HG03039 (cell line): ENCODE measurements around the gene FBXO31.
"Not testable (repeated sequence)": the region's sequence is repeated elsewhere in the genome, so short reads cannot be mapped to it uniquely, and the experiment has no call there.

Source experiments
- ATAC-seq: cut with Tn5 transposase; IDR thresholded peaks from one replicate; pipeline ENCODE4 v1.9.1; 2021; ENCODE audit warnings: mild to moderate bottlenecking, moderate library complexity; ENCODE audit not compliant: unreplicated experiment

The FBXO31 gene

DNA sequence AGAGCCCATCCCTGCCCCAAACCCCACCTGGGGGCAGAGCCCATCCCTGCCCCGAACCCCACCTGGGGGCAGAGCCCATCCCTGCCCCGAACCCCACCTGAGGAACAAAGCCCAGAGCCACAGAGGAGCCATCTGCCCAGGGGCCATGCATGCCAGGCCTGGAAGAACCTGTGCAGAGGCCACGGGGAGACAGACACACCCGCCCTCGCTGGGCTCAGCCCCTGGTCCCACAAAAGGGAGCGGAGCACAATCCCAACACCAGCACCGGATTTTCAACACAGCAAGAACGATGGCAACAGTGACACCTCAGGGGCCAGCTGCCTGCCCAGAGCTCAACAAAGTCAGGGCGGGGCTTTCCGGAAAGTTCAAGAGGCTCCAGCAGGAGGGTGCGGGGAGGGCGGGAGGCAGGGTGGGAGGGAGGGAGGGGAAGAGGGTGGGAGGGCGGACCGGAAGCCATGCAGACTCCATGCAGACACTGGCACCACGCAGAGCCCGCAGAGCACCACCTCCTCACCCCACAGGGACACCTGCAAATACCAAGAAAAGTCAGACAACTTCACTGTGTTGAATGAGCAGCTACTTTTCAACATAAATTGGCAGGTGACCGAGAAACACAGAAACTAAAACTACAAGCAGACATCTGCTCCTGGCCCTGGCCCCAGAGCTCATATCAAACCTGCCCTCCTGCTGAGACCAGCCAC lies 38.5 kb downstream of the FBXO31 start:
- no peak for ATAC-seq

DNA sequence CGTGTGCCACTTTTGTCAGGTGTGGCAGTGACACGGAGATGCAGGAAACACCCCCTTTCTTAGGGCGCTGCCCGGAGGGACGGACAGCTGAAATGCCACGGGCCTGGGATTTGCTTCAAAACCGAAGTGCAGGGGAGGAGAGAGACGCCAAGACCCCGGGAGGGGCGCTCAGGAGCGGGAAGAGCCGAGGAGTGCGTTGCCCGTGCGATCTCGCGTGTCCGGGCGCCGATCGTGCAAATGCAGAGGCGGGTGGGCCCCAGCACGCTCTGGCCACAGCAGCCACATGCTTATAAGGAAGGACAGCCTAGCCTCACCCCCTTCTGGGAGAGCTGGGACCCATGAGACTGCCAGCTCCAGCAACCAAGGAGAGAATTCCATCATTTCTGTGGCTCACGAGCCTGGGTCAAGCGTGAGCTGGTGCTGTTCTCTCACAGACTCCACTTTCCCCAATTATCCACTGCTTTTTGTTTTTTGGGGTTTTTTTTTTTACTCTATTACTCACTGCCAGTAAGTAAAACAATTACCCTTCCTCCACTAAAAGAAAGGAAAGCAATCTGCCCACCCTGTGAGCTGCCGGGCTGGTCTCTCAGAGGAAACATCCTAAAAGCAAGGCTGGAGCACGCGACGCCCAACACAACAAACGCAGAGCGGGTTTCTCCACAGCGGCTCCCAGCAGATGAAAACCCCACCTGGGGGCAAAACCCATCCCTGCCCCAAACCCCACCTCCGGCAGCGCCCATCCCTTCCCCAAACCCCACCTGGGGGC lies 39.2 kb downstream of the FBXO31 start:
- no peak for ATAC-seq

DNA sequence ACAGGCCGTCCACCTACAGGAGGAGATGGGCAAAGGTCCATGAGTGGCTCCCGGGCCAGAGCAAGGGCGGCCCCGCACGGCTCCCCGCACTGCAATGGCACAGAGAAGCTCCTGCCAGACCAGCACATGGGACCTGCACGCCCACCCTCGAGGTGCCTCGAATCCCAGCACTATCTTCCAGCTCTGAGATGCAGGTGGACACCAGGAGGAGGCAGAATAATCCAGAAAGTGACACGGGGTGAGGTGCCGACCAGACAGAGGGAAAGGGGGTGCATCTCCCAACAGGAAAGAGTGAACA lies 39.9 kb downstream of the FBXO31 start:
- ATAC-seq, result no peak

DNA sequence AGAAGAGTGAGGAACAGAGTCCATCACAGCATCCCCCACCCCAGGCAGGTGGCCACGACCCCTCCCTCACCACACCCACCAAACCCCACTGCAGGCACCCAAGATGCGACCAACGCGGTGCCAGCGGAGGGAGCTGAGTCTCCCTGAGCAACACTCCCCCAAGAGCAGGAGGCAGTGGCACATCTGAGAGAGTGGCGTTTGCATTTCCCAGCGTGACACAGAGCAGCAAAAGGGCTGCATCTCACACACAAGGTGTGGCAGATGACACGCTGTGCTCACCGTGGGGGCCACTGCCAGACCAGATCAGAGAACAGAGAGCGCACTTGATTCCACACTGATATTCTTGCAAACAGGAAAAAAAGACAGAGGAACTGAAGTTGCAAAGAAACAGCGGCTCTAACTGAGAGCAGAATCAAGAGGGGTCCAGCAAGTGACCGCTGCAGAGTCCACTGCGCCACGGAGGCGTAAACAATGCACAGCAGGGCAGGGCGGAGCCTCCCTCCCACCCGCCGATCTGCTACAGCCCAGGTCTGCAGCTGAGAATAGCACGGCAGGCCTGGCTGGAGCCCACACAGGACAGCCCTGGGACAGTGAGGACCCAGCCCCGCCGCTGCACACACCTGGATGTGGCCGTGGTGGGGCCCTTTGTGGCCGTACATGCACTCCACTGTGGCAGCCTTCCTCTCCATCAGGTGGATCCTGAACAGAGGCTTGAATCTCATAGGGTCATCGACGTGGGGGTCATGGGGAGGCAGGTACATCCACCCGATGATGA lies 40.4 kb downstream of the FBXO31 start:
- no peak for ATAC-seq

DNA sequence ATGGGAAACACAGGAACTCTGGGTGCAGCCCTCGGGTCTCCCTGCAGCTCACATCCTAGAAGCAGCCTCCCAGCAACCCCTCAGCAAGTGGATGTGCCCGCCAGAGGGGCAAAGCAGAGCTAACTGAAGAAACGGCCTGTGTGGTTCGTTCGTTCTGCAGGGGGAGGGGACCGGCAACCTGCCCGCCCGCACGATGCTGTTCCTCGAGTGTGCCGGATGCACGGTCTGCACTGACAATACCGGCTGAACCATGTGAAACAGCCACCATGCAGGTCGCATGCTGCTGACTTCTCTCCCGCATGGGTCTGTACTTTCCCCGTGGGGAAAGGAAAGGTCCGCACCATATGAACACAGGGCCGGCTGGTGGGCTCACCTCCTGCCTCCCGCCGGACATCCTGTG lies 41.1 kb downstream of the FBXO31 start:
- no peak for ATAC-seq

DNA sequence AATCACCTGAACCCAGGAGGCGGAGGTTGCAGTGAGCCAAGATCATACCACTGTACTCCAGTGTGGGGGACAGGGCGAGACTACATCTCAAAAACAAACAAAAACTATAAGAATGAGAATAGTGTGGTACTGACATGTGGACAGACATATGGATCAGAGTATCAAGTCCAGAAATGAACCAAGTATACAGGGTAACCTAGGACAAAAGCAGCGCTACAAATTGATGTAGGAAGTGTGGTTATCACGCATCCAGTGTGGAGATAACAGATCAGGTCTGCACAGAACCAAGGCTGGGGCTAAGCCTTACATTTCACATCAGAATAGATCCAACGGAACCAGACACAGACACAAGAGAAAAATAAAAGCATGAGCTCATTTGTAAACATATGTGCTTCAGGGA lies 43.4 kb downstream of the FBXO31 start:
- no peak for ATAC-seq

DNA sequence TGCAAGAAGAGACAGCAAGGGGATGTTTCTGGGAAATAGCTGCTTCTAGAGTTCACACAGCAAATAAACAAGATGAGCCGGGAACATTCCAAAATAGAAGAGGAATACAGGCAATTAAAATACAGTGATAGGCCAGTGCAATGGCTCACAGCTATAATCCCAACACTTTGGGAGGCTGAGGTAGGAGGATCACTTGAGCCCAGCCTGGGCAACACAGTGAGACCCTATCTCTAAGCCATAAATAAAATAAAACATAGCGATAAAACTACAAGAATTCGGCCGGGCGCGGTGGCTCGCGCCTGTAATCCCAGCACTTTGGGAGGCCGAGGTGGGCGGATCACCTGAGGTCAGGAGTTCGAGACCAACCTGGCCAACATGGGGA lies 43.9 kb downstream of the FBXO31 start:
- not testable (repeated sequence) for ATAC-seq

DNA sequence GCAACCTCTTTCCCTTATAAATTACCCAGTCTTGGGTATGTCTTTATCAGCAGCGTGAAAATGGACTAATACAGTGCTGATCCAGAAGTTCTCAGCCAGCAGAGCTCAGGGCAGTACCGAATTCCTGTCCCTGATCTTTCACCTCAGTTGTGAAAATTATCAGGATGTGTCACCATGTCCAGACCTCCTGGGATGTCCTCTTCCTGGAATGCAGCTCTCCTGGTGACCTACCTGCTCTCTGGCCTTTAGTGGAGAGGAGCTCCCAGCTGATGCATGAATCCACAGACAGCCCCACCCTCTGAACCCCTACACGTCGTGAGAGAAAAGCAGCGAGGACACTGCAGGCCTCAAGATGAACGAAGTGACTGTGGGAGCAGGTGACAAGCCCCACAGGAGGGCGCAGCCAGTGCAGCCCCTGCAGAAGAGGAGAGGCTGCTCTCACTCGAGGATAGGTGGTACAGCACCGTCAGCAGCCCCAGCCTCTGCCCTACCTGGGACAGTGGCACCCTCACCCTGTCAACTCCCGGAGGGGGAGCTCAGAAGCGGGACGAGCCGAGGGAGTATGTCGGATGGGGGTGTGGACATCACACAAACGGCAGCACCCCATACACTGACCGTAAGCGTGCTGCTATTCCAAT lies 44.4 kb downstream of the FBXO31 start:
- ATAC-seq, result no peak

DNA sequence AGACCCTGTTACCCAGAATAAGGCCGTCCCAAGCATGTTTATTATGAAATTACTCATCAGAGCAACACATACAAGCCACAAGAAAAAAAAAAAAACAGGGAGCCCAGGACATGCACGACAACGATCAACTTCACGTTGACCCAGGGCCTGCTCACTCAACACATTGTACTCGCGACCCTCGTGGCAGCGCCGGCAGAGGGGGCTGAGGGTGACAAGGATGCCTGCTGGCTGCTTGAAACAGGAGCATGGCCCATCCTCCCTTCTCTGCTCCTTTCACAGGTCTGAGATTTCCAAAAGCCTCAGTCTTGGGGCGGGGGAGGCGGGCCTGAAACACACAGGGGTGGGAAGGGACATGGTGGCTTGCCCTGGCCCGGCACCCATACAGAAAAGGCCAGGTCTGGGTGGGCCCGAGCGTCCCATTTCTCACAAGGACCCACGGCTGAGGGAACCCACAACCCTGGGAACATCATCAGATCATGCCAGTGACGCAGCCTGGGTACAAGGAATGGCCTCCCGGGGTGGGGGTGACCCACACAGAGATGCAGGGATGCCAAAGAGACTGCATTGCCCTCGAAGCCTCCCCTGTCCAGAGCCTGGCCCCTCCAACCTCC lies 45.3 kb downstream of the FBXO31 start:
- no peak for ATAC-seq

DNA sequence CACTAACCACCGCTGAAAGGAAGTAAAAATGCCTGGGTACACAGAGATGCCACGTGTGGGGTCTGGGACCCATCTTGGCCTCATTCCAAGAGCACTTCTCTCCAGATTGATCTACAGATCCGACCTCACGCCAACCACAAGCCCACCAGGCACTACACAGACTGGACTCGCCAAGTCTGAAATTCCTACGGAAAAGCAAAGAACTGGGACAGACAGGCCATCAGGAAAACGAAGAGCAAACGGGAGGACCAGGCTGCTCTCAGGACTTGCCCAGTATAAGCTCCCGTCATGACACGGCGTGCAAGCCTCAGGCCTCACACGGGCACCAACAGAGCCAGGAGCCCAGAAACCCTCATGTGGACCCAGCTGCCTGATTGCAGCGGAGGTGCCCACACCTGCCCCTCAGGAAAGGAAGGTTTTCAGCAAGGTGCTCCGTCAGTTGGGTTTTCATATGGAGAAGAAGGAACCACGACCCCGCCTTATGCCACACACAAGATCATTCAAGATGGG lies 46.3 kb downstream of the FBXO31 start:
- ATAC-seq, result no peak

DNA sequence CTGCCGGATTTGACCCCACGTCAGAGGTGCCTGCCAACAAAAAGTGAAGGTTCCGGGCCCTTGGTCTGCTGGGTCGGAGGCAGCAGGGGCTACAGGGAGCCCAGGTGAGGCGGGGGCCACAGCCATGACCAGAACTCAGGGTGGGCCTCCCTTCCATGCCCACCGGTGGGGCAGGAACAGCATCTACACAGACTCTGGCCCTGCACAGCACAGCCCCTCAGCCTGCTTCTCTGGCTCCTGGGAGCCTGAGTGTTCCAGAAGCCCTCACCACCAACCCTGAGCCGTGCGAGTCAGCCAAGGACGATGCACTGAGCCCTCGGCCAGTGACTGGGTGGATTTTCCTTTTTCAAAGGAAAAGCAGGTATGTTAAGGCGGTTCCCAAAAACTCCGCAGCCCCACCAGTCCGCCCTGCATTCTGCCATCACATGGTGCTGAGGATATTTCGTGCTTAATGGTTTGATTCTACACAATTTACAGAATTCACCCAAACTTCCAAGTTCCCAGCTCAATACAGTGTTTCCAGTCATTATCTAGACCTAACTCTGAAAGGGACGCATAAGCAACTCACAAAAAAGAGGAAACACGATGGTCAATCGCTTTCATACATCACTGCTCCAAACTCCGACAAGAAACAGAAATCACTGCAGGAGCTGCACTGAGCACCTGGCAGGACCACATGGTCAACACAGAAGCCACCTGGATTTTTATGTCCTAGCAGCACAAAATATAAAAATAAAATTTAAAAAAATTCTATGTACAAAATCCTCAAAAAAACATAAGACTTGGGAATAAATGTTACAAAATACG lies 46.9 kb downstream of the FBXO31 start:
- ATAC-seq, result no peak

DNA sequence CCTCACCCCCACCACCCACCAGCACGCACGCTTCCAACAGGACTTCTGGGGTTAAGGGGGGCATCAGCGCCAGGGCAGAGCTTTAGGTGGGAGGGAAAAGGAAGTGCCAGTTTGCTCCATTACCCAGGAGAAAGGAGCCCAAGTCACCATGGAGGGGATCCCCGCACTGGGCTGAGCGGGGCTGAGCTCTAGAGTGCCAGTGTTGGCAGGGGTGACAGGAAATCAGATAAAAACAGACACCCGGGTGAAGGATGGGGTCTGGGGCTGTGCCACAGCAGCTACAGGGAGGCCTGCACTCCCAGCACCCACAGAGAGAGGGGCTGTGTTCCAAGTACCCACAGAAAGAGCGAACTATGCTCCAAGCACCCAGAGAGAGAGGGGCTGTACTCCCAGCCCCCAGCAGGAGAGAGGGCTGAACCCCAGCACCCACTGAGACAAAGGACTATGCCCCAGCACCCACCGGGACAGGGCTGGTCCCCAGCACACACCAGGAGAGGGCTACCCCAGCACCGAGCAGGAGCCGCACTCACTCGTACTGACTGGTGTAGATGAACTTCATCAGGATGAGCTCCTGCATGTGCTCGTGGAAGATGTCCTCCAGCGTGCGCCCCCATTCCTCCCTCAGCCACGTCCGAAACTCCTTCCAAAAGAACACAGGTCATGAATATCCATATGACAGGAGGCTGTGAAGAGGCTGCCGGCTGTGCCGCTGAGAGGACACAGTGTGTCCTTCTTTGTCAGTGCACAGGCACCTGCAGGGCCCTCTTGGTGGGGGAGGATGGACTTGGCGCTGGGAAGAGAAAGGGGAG lies 47.7 kb downstream of the FBXO31 start:
- no peak for ATAC-seq

DNA sequence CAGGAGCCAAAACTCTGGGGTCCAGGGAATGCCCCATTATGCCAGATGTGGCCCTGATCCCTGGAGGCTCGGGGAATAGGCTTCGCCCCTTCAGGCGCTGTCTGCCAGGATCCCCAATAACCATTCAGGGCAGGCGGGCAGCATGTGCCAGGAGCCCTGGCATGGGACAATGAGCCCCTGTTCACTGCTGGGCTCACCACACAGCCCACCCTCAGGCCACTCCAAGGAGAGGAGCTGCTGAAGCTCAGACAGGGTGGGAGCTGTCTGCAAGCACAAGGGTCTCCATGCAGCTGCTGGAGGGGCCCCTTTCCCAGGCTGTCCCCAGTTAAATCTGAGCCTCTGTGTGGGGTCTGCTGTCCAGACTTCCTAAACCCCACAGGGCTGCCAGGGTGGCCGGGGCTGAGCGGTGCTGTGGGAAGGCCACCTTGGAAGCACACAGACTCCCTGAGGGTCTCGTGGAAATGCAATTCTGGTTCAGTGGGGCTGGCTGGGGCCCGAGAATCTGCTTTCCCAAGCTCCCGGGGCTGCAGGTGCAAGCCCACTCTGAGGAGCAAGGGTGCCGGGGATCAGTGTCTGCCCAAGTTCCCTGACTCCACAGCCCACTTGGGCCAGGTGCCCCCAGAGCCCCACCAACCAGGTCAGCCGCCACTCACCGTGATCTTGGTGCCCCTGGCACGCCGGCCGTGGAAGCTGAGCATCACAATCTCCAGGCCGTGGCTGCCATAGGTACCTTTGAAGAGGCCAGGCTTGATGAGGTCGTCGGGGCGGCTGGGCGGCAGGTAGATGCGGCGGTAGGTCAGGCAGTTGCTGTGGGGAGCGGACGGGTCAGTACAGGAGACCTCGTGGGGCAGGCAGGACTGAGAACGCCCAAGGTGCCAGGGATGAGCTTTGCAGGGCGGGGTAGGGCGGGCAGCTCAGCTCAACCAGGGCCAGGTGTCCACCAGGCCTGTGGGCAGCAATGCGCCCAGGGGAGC lies 48.6 kb downstream of the FBXO31 start:
- no peak for ATAC-seq

DNA sequence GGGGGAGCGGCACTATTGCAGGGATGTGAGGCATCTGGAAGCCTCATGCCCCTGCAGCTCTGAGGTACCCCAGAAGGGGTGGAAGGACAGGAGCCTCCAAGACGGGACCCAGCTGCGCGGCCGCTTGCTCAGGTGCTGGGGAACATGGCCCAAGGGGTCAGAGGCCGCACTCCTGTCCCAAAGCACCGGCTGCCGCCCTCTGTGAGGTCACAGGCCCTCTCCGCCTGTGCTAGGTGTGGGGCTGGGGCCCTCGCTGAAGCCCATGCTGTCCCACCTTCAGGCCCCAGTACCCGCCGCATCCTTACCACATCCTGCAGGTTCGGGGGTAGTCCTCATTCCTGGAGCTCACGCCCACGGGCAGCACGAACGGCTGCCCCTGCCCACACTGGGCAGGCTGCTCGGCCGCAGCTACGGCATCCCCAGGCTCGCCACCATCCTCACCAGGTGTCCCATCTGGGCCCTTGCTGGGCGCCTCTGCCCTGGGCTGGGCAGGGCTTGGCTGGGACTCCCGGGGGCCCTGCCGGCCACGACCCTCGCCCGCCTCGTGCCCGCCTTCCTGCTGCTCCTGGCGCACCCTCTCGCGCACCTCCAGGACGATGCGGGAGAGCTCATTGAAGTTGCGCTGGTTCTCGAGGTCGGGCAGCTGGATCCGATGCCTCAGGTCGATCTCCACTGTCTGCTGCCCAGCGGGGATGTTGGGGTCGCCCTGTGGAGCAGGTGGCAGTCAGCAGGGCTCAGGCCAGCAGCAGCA lies 49.8 kb downstream of the FBXO31 start:
- no peak for ATAC-seq

DNA sequence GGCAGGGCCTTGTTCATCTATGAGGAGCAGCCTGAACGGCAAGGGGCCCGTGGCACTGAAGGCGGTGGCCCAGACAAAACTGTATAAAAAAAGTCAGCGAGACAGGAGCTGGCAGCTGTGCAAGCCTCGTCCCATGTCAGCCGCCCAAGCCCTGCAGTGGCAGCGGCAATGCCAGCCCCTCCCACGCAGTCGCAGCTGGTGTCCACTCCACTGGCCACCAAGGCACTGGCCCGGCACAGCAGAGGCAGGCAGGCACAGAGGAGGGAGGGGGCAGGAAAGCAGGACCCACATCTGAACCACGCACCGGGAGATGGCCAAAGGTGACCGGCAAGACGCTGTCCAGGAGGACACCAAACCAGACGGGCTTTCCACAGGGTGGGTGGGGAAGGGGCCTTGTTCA lies 50.5 kb downstream of the FBXO31 start:
- no peak for ATAC-seq

DNA sequence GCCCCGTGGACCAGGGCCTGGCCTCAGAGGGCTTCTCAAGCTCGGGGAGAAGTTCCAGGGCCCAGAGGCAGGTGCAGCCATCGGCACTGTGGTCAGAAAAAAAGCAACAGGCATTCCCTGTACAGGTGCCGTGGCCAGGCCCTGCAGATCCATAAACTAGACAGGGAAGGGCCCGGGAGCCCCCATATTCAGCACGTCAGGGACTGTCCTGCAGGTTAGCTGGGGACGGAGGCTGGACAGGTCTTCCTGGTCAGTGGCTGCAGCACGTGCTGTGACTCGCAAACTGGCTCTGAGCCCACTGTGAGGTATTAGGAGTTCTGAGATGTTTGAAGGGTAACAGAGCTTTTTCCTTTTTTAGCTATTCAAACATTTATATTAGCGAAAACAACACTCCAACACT lies 51.4 kb downstream of the FBXO31 start:
- no peak for ATAC-seq

DNA sequence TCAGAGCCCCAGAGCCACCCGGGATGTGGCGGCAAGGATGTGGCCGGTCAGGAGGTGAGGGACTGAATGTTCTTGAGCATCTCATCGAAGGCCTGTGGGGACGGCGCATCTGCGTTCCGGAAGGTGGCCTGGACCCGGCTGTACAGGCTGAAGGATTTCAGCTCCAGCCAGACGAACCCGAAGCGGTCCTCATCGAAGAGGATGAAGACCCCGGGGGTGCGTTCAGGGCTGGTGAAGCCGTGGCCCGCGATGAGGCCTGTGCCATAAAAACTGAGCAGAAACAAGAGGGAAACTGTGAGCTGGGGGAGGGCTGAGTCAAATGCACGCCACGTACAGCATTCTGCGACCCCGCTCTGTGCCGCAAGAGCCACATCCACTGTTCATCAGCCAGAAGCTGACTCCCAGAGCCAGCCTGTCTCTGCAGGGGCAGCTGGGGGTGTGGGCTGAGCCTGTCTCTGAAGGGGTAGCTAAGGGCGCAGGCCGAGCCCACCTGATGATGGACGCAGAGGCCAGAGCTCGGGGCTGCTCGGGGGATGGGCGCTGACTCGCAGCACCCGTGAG lies 52.3 kb downstream of the FBXO31 start:
- ATAC-seq, result no peak
